GM12801 (cell line): ENCODE results near the gene LRRC8D.

Experiments used
- TF ChIP-seq, protein P1 (sequence below): IDR thresholded peaks from one replicate; pipeline ENCODE4 v1.5.1; 2011; ENCODE audit warnings: control low read depth; ENCODE audit not compliant: insufficient read length; ENCODE audit errors: extremely low read depth

Gene LRRC8D

GRCh38 chr1:89888480-89889322 is 67.9 kb downstream of the LRRC8D start:
- TF ChIP-seq, protein P1, sequence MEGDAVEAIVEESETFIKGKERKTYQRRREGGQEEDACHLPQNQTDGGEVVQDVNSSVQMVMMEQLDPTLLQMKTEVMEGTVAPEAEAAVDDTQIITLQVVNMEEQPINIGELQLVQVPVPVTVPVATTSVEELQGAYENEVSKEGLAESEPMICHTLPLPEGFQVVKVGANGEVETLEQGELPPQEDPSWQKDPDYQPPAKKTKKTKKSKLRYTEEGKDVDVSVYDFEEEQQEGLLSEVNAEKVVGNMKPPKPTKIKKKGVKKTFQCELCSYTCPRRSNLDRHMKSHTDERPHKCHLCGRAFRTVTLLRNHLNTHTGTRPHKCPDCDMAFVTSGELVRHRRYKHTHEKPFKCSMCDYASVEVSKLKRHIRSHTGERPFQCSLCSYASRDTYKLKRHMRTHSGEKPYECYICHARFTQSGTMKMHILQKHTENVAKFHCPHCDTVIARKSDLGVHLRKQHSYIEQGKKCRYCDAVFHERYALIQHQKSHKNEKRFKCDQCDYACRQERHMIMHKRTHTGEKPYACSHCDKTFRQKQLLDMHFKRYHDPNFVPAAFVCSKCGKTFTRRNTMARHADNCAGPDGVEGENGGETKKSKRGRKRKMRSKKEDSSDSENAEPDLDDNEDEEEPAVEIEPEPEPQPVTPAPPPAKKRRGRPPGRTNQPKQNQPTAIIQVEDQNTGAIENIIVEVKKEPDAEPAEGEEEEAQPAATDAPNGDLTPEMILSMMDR, result no peak

DNA sequence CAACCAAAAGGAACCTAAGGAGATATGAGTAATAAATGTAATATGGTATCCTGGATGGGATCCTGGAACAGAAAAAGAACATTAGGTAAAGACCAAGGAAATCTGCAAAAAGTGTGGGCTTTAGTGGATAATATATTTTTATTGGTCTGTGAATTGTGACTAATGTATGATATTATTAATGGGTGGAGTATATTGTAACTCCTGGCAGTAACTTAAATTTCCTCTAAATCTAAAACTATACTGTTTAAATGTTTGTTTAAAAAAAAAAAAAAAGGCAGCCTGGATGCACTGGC is 68.4 kb downstream of the LRRC8D start:
- TF ChIP-seq, protein P1, result no peak

DNA sequence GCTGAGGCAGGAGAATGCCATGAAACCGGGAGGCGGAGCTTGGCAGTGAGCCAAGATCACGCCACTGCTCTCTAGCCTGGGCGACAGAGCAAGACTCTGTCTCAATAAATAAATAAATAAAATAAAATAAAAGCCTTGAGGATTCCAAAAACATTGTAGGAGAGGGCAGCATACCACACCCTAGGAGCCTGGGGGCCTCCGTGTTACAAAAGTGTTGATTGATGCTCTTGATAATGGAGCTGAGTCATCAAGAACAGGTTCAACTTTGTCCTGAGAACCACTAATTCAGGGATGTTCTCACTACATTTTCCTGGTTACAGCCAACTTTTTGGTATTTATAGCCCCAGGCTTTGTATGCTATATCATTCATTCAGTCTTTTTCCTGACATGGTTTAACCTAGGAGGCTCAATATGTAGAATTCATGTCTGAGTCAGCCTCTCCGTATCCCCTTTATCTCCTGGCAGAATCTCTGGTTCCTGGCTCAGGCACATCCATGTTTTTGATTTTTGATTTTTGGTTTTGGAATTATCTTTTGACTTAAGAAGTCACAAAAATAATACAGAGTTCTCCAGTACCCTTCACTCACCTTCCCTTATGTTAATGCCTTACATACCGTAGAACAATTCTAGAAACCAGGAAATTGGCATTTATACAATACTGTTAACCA is 69.4 kb downstream of the LRRC8D start:
- TF ChIP-seq, protein P1, result no peak

GRCh38 chr1:89892816-89893215 is 72.0 kb downstream of the LRRC8D start:
- TF ChIP-seq, protein P1, result no peak

GRCh38 chr1:89894210-89895201 is 73.7 kb downstream of the LRRC8D start:
- TF ChIP-seq, protein P1, result no peak

DNA sequence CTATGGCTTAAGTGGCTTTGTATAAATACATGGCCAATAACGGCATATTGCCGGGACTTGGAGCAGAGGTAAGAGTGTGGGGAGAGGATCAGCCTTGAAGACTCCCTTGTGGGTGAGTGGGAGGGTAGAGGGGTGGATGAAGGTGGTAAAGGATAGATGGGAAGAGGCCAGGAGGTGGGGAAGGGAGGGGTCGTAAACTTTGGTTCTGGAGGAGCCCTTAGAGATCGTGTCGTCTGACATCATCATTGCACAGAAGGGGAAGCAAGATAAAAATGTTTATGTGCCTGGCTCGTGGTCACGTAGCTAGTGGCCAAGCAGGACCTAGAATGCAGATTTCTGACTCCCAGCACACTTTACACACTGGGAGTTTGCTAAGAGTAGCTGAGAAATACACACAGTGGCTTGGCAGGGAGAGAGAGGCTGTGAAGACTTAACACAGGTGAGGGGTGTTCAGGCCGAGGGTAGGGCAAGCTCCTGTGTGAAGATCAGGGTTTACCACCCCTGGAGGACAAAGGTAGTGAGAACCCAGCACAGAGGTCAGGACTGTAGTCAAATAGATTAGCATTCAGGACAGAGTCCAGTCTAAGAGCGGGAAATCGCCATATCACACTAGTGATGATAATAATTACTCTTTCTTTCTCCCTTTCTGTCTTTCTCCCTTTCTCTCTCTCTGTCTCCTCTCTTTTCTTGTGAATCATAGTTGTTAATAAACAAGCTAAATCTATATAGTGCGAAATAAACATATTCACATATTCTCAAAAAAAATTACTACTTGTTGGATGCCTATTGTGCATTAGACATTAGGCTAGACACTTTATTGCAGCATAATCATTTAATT is 75.5 kb downstream of the LRRC8D start:
- TF ChIP-seq, protein P1, result no peak
